KOPT-K1 (cell line): Measurements from ENCODE around the gene UROS.

Experiments used
- H3K27ac ChIP-seq: fragments of 200-600 bp; sonication (generic); 2 replicates; pipeline ENCODE4 v1.5.1; 2016; ENCODE audit warnings: antibody characterized with exemption, mild to moderate bottlenecking, low read depth, low read length; ENCODE audit not compliant: poor library complexity, severe bottlenecking
- H3K36me3 ChIP-seq: fragments of 200-600 bp; sonication (generic); 2 replicates; pipeline ENCODE4 v1.5.1; 2017; ENCODE audit warnings: antibody characterized with exemption, mild to moderate bottlenecking, low read length, moderate library complexity; ENCODE audit not compliant: insufficient read depth
- H3K9me3 ChIP-seq: fragments of 200-600 bp; sonication (generic); 2 replicates; pipeline ENCODE4 v1.5.1; 2017; ENCODE audit warnings: antibody characterized with exemption, low read length, mild to moderate bottlenecking; ENCODE audit not compliant: insufficient read depth, poor library complexity, severe bottlenecking

Gene UROS

DNA sequence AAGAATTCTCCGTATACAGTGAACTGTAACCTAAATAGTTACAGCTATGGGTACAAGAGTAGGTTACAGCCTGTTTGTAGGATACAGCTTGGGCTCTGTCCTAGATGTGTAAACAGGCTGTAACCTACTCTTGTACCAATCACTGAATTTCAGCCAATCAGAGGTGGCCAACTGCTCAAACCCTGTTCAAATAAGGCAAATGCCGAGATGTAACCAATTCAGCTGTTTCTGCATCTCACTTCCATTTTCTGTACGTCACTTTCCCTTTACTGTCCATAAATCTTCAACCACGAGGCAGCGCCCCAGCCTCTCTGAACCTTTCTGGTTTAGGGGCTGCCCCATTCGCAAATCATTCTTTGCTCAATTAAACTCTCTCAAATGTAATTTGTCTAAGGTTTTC, 39.1 kb downstream of the UROS start:
- Histone ChIP-seq H3K9me3 (no peaks in the 10 kb centered on the region), H3K36me3 (peaks cover 14% of the 10 kb centered on the region), H3K27ac (no peak overlapping the region)

GRCh38 chr10:125783408-125783807, 39.6 kb downstream of the UROS start:
- H3K27ac ChIP-seq = no peak overlapping the region
- H3K9me3 ChIP-seq = no peaks in the 10 kb centered on the region
- peaks cover 9% of the 10 kb centered on the region for H3K36me3 ChIP-seq

DNA sequence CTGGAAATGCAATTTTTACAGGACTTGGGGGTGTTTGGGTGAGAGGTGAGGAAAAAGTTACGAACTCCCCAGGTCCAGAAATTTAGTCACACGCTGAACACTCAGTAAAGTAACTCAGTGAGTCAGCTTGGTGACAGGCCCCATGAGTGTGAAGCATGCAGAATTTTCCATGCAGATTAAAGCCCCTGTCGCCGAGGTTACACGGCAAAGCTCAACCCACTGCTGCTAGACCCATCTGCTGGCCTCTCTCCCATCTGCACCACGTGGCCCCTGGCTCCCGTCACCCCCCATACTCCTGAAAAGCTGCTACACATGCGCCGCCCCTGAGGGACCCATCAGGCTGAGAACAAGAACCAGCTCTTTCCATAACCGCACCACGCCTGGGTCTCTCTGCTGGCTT, 40.4 kb downstream of the UROS start:
- Histone ChIP-seq H3K9me3 (no peaks in the 10 kb centered on the region), H3K27ac (no peak overlapping the region), H3K36me3 (peaks cover under 1% of the 10 kb centered on the region; the same call in 1 of the 2 replicates)

DNA sequence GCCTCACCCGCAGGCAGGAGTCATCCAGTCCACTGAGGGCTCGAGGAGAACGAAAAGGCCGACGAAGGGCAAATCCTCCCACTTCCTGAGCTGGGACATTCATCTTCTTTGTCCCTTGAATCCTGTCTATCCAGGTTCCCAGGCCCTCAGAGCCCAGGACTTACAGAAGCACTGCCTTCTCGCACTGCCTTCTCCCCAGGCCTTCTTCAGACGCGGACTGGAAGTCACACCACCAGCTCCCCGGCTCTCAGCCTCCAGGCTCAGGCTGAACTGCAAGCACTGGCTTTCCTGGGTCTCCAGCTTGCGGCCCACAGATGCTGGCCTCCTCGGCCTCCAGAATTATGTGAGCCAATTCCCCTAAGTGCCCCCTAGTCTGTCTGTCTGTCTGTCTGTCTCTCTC, 41.0 kb downstream of the UROS start:
- H3K9me3 ChIP-seq = no peaks in the 10 kb centered on the region
- H3K36me3 ChIP-seq = no peaks in the 10 kb centered on the region
- no peak overlapping the region for H3K27ac ChIP-seq

- Histone ChIP-seq H3K36me3 (no peaks in the 10 kb centered on the region), H3K27ac (no peak overlapping the region), H3K9me3 (no peaks in the 10 kb centered on the region)
Measured at GRCh38 chr10:125781374-125781773, 41.7 kb downstream of the UROS start.

DNA sequence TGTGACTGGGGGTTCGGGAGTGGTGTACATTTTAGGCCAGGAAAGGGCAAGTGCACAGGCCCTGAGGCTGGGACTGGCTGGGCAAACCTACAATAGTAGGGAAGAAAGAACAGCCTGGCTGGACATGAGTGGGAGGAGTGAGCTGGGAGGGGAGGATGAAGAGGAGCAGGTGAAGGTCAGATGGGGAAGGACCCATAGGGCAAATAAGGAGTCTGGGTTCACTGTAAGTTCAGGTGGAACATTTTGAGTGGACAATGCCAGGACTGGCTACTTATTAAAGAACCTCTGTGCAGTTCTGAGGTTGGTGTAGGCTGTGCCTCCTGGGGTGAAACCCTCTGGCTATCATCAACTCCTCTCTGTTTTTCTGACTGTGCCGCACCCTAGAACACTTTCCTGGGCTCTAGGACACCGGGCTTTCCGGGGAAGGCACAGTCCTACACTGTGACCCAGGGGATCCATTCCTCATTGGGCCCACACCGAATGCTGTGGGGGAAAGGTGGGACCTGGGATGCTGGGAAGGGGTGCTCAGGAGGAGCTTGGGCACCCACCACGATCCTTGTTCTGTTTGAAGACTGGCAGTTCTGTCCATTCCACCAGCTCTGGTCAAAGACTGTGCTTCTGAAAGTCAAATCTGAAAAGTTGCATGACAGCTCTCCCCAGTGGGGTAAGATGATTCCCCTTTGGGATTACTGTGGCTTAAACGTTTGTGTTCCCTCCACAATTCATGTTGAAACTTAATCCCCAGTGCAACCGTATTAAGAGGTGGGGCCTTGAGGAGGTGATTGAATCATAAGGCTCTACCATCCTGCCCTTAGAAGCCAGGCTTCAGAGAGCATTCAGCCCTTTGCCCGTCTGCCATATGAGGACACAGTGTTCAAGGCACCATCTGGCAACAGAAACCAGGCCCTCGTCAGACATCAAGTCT, 43.4 kb downstream of the UROS start:
- Histone ChIP-seq H3K27ac (no peak overlapping the region), H3K9me3 (no peaks in the 10 kb centered on the region), H3K36me3 (no peaks in the 10 kb centered on the region)

- no peaks in the 10 kb centered on the region for H3K9me3 ChIP-seq
- H3K36me3 ChIP-seq = no peaks in the 10 kb centered on the region
- no peak overlapping the region for H3K27ac ChIP-seq
Measured at GRCh38 chr10:125778556-125778955, 44.5 kb downstream of the UROS start.

- Histone ChIP-seq H3K9me3 (no peaks in the 10 kb centered on the region), H3K27ac (no peak overlapping the region), H3K36me3 (no peaks in the 10 kb centered on the region)
Measured at GRCh38 chr10:125777806-125778205, 45.3 kb downstream of the UROS start.

DNA sequence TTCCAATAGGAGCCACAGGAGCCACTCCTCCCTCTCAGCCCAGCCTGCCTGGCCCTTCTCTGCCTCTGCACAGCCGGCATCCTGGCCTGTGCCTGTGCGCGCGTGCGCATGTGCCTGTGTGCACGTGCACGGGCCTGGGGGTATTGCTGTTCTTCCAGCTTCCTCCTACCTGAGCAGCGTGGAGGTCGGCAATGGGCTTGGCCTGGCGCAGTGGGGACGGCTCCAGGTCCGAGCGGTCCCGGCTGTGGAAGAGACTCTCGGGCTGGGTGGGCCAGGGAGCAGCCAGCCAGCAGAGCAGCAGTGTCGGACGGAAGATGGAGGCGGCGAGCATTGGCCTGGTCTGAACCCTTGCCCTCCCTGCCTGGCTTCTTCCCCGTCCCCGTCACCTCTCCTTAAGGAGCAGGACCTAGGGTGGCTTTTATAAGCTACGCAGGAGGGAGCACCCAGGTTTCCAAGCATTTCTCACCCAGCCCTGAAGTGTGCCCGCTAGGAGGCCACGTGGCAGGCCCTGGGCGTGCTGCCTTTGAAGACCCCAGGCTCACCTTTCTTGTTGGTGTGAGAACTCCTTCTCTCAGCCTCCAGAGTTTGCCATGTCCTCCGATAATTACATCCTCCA, 47.5 kb downstream of the UROS start, which contains the start of gene MMP21:
MMP21 (minus strand) TSS at position 331 of the 616 bp plus-strand sequence; CDS start at position 331, 0 bp downstream.
- Histone ChIP-seq H3K27ac (no peak within 1 kb of the TSS), H3K36me3 (peaks cover 1% of the 10 kb centered on the region; the same call in 1 of the 2 replicates), H3K9me3 (no peaks in the 10 kb centered on the region)

GRCh38 chr10:125774581-125775191, 48.4 kb downstream of the UROS start:
- Histone ChIP-seq H3K27ac (no peak overlapping the region), H3K9me3 (no peaks in the 10 kb centered on the region), H3K36me3 (peaks cover 11% of the 10 kb centered on the region; the same call in 1 of the 2 replicates)

- Histone ChIP-seq H3K27ac (no peak overlapping the region), H3K36me3 (peaks cover 17% of the 10 kb centered on the region; the same call in 1 of the 2 replicates), H3K9me3 (no peaks in the 10 kb centered on the region)
Measured at GRCh38 chr10:125773687-125774543, 49.1 kb downstream of the UROS start.

- H3K36me3 ChIP-seq = peaks cover 22% of the 10 kb centered on the region; the same call in 1 of the 2 replicates
- no peaks in the 10 kb centered on the region for H3K9me3 ChIP-seq
- no peak overlapping the region for H3K27ac ChIP-seq
Measured at GRCh38 chr10:125772864-125773180, 50.2 kb downstream of the UROS start.

- Histone ChIP-seq H3K27ac (no peak overlapping the region), H3K36me3 (peaks cover 27% of the 10 kb centered on the region; the same call in 1 of the 2 replicates), H3K9me3 (no peaks in the 10 kb centered on the region)
Measured at GRCh38 chr10:125772112-125772863, 50.8 kb downstream of the UROS start.

GRCh38 chr10:125770844-125771243, 52.2 kb downstream of the UROS start:
- Histone ChIP-seq H3K9me3 (no peaks in the 10 kb centered on the region), H3K27ac (no peak overlapping the region), H3K36me3 (peaks cover 41% of the 10 kb centered on the region)
